SHP77 (cell line): Measurements from ENCODE around the gene CMTM5.
"Not testable (repeated sequence)": the region's sequence is repeated elsewhere in the genome, so short reads cannot be mapped to it uniquely, and the experiment has no call there.

Experiments used
- DNase-seq, 2 experiments: peaks; one replicate each; lab custom pipeline; 2025; lab: John Stamatoyannopoulos, UW

CMTM5 gene

GRCh38 chr14:23378612-23379220 is 1.9 kb downstream of the CMTM5 start:
- DNase-seq: no peak

DNA sequence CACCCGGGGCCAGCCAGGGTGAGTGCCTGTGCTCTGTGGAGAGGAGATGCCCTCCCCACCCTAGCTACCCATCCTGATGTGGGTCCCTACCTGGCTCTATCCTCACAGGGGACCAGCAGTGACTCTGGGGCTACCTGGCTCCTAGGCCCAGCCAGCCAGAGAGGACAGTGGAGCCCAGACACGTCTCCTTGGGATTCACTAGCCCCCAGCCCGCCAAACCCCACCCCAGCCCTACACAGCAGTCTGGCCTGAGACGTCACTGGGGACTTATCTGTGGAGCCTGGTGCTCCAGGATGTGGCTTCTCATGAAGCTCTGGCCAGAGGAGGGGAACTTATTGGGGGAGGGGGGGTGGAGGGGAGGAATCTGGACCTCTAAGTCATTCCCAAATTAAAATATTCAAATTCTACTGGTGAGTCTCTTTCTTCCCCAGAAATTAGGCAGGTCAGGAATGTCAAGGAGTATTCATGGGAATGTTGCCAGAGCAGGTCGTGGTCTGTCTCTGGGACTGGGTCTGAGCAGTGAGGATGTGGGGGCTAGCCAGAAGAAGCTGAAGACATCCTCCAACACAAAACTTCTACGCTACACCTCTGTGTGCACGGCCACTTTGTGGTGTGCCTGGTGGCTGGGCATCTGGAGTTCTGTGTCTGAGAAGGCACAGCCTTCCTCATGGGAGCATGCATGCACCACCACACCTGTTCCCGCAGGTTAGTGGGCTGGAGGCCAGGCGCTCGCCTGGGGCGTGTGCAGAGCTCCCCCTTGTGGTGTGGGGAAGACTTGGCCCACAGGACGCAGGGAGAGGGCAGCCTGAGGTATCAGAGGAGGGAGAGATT is 2.7 kb downstream of the CMTM5 start:
- peak; percentile 29 to 67 for DNase-seq

GRCh38 chr14:23380197-23380914 is 3.5 kb downstream of the CMTM5 start:
- DNase-seq: no peak

- no peak for DNase-seq
Measured at GRCh38 chr14:23380976-23381375, 4.1 kb downstream of the CMTM5 start.

DNA sequence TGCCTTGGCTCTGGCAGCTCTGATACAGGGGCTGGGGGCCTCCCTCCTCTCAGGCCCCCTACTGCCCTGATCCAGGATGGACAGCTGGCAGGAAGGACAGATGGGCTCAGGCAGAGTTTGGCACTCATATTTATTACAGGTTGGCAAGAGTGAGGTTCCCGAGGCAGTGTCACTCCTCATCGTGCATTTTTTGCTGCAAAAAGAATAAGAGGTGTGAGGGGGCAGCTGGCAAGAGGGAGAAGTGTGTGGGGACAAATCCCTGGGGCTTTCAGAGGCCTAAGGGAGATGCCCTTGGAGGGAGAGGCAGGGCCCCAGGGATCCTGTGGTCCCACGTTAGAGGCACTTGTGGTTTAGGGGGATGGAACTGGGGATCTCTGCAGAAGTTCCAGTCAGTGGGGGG is 5.0 kb downstream of the CMTM5 start:
- no peak for DNase-seq

GRCh38 chr14:23382276-23382675 is 5.4 kb downstream of the CMTM5 start:
- no peak for DNase-seq

- no peak for DNase-seq
Measured at GRCh38 chr14:23382731-23383440, 6.0 kb downstream of the CMTM5 start.

DNA sequence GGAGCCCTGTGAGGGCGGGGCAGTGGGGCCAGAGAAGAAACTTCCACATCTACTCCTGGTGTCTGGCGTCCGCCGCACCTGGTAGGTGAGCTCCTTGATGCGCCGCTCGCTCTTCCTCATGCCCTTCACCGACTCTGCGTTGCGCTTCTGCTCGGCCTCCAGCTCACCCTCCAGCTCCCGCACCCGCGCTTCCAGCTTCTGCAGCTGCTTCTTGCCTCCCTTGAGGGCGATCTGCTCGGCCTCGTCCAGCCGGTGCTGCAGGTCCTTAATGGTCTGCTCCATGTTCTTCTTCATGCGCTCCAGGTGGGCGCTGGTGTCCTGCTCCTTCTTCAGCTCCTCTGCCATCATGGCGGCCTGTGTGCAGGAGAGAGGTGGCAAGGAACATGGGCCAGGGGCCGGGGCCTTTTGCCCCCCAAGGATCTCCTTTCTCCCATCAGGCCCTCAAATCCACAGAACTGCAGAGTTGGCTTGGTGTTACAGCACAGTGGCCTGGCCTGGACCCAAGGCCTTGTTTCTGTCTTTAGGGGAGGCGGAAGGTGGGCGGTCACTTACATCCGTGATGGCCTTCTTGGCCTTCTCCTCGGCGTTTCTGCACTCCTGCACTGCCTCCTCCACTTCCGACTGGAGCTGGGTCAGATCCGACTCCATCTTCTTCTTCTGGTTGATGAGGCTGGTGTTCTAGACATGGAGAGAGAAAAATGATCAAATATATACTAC is 7.7 kb downstream of the CMTM5 start:
- DNase-seq: no peak

DNA sequence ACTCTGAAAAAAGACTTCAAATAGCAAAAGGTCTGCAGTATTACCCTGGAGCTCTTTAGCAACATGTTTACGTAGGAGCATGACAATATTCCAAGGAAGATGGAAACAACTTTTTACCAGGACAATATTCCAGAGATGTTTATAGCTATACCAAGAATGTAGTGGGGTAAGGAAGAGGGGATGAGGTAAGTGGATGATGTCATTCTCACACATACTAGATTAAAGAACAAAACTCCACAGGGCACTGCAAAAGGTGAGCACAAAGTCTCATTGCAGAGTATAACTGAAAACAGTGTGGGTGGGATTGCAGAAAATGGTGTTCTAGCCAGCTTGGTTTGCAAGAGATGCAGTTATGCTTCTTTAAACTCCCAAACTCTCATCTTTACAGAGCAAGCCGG is 8.4 kb downstream of the CMTM5 start:
- DNase-seq: no peak

- no peak for DNase-seq
Measured at GRCh38 chr14:23385642-23386265, 8.9 kb downstream of the CMTM5 start.

- not testable (repeated sequence) for DNase-seq
Measured at GRCh38 chr14:23386266-23386657, 9.4 kb downstream of the CMTM5 start.

DNA sequence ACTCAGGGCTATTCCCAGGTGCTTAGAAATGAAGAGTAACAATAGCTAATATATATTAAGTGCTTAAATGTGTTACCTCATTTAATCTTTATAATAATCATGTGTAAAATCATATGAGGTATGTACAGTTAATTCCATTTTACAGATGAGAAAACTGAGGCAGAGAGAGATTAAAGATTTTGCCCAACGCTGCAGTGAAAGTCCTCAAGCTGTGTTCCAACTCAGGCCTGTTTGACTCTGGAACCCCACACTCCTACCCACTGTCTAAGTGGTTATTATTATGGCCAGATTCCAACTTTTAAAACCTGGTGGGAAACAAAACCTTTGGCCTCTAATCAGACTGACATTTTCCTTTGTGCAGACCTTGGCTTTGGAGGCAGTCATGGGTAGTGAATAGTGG is 10.2 kb downstream of the CMTM5 start:
- DNase-seq: no peak

DNA sequence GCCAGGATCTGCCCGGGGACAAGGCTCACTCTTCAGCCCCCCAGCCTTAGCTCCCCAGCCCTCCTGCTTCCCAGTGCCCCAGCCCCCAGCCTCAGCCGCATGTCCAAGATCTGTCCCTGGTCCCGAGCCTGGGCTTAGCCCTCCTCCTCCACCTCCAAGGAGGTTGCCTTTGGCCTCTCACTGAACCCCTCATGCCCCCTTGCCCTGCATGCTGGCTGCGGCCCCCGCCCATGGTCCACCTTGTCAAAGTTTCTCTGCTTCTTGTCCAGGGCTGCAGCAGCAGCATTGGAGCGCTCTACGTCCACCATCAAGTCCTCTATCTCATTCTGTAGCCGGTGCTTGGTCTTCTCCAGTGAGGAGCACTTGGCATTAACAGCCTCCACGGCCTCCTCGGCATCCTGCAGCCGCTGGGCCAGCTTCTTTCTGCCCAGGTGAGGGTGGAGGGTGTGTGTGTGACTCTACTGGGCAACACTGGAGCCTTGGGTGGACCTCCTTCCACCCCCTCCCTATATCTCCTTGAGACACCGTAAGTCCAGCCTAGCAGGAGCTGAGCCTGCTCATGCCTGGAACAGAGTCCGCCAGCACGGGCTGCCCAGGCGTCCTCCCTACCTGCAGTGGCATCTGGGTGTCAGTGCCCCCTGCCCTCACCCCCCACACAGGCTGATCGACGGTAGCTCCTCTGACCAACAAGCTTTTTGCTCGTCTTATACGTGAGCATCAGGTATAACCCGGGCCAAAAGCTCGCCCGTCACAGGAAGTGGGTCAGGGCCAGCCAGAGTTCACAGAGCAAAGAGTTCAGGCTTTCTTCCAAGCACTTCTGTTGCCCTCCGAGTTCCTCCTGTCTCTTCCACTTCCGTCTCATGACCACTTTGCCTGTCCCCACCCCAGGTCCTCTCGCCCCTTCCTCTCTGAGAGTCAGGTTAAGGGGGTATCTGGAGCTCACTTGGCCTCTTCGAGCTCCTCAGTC is 11.4 kb downstream of the CMTM5 start:
- no peak for DNase-seq

GRCh38 chr14:23388996-23389395 is 12.2 kb downstream of the CMTM5 start:
- no peak for DNase-seq

- no peak for DNase-seq
Measured at GRCh38 chr14:23389396-23389795, 12.6 kb downstream of the CMTM5 start.

DNA sequence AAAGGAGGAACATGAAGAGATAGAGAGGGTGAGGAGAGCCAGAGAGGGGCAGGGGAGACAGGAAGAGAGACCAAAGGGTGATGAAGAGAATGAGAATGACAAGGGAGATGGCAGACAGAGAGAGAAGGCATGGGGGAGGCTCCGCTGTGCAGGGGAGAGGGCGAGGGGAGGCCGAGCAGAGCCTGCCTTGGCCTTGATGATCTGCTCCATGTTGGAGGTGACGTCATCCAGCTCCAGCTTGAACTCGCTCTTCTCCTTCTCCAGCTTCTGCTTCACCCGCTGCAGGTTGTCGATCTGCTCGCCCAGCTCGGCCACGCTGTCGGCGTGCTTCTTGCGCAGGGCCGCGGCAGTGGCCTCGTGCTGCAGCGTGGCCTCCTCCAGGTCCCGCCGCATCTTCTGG is 13.0 kb downstream of the CMTM5 start:
- DNase-seq: not testable (repeated sequence)

- DNase-seq: no peak
Measured at GRCh38 chr14:23392613-23393012, 15.8 kb downstream of the CMTM5 start.

DNA sequence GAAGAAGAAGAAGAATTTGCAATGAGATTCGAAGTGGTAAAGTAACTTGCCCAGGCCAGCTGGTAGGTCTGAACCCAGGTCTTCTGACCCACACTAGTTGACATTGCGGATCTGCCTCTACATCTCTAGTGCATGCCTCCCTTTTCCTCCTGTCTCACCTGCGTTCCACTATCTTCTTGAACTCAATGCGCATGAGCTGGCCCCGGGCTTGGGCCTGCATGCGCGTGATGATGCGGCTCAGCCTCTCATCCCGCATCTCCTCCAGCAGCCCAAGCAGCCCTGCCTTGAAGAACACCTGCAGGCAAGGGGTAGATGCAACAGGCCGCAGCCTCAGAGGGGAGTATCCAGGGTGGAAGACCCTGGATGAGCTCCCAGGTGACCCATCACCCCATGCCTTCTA is 19.3 kb downstream of the CMTM5 start:
- no peak for DNase-seq

DNA sequence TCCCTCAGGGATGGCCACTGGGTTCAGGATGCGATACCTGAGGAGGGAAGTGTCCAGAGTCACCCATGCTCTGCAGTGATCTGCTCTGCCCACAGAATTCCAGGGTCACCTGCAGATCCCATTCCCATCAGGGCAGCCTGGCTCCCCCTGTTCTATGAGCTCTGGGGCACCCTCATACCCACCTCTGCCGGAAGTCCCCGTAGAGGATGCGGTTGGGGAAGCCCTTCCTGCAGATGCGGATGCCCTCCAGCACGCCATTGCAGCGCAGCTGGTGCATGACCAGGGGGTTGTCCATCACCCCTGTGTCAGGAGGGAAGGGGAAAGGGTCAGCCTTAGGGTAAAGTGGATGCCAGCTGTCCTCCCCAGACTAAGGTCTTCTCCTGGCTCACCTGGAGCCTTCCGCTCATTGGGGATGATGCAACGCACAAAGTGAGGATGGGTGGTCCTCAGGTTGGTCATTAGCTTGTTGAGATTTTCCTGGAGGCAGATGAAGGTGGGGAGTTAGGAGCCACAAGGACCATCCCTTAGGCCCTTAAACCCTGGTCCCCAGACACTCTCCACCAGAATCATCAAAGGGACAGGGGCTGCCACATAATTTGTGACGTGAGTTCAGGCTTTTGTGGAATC is 20.0 kb downstream of the CMTM5 start:
- no peak for DNase-seq

DNA sequence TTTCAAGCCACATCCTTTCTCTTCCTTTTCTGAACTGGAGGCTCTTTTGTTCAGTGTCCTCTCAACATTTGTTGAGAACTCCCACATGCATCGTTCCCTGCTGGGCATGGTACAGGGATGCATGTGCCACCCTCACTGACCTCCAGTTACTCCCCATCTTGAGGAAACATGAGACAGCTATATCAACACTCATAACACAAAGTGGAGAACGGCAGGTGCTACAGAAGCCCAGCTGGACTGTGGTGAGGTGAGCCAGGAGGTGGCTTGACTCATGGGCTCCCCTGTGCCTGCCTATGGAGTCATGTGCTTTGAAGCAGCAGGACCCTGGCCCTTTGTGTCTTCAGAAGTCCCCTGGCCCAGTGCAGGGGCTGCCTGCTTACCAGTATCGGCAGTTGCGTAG is 21.5 kb downstream of the CMTM5 start:
- DNase-seq: peak; percentile 79 to 82
